ENCODE data around the gene LAPTM5.

GRCh38 chr1:30748098-30748698 is 9.4 kb downstream of the LAPTM5 start:
- TF ChIP-seq, protein P1, sequence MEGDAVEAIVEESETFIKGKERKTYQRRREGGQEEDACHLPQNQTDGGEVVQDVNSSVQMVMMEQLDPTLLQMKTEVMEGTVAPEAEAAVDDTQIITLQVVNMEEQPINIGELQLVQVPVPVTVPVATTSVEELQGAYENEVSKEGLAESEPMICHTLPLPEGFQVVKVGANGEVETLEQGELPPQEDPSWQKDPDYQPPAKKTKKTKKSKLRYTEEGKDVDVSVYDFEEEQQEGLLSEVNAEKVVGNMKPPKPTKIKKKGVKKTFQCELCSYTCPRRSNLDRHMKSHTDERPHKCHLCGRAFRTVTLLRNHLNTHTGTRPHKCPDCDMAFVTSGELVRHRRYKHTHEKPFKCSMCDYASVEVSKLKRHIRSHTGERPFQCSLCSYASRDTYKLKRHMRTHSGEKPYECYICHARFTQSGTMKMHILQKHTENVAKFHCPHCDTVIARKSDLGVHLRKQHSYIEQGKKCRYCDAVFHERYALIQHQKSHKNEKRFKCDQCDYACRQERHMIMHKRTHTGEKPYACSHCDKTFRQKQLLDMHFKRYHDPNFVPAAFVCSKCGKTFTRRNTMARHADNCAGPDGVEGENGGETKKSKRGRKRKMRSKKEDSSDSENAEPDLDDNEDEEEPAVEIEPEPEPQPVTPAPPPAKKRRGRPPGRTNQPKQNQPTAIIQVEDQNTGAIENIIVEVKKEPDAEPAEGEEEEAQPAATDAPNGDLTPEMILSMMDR (IDR thresholded peaks at IDR 0.05), result no peak
- no peak for TF ChIP-seq POLR2A (IDR thresholded peaks at IDR 0.05)
